Duodenal mucosa (tissue), 2 donors: ENCODE measurements around the gene CHAT.

Experiments used
- H3K27ac ChIP-seq: one replicate; pipeline ENCODE4 v1.7.0; 2013; ENCODE audit warnings: low read depth, low read length
- H3K27me3 ChIP-seq, 2 donors: one replicate each; pipeline ENCODE4 v1.7.0; 2013; ENCODE audit warnings: low read length in 2 of 2, control low read depth in 1 of 2; ENCODE audit not compliant: insufficient read depth in 2 of 2, control insufficient read depth in 1 of 2
- H3K36me3 ChIP-seq, 2 donors: one replicate each; pipeline ENCODE4 v1.7.0; 2013; ENCODE audit warnings: low read length in 2 of 2, control low read depth in 1 of 2; ENCODE audit not compliant: insufficient read depth in 2 of 2, control insufficient read depth in 1 of 2
- H3K4me1 ChIP-seq, 2 donors: one replicate each; pipeline ENCODE4 v1.7.0; 2013; ENCODE audit warnings: low read length in 2 of 2, control low read depth in 1 of 2; ENCODE audit not compliant: insufficient read depth in 2 of 2, control insufficient read depth in 1 of 2
- H3K4me3 ChIP-seq, 2 donors: one replicate each; pipeline ENCODE4 v1.7.0; 2013; ENCODE audit warnings: low read length in 2 of 2, low read depth in 1 of 2
- H3K9ac ChIP-seq, 2 donors: one replicate each; pipeline ENCODE4 v1.7.0; 2013; ENCODE audit warnings: low read length in 2 of 2, low read depth in 1 of 2
- H3K9me3 ChIP-seq, 2 donors: one replicate each; pipeline ENCODE4 v1.7.0; 2013; ENCODE audit warnings: low read length in 2 of 2, control low read depth in 1 of 2; ENCODE audit not compliant: control insufficient read depth in 1 of 2

The CHAT gene

GRCh38 chr10:49707585-49707984, 93.7 kb downstream of the CHAT start:
- Histone ChIP-seq H3K4me1 (no peaks in the 10 kb centered on the region), H3K36me3 (no peaks in the 10 kb centered on the region), H3K27ac (no peak overlapping the region), H3K9ac (no peak overlapping the region), H3K9me3 (no peaks in the 10 kb centered on the region), H3K27me3 (peaks cover 0 to 3% of the 10 kb centered on the region in 2 donors), H3K4me3 (no peak overlapping the region)

DNA sequence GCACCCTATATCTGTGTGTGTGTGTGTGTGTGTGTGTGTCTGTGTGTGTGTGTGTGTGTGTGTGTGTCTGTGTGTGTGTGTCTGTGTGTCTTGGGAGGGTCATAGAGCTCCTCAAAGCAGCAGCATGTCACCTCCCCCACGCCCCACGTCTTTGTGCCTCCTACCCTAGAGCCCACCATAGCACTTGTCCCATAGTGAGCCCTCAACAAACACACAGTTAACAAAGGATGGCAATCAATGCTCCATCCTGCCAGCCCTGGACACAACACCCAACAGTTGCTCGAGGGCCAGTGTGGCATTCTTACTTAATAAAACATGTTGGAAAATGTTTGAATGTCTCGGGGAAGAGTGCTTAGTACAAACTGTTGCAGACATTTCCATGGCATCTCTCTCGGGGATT, 96.1 kb downstream of the CHAT start:
- Histone ChIP-seq H3K9ac (no peak overlapping the region), H3K4me3 (no peak overlapping the region), H3K27me3 (peaks cover 0 to 3% of the 10 kb centered on the region in 2 donors)

GRCh38 chr10:49710966-49711365, 97.1 kb downstream of the CHAT start:
- peaks cover 0 to 3% of the 10 kb centered on the region in 2 donors for H3K27me3 ChIP-seq
- H3K27ac ChIP-seq = no peak overlapping the region
- no peaks in the 10 kb centered on the region for H3K36me3 ChIP-seq
- H3K4me1 ChIP-seq = no peaks in the 10 kb centered on the region
- no peak overlapping the region for H3K9ac ChIP-seq
- H3K4me3 ChIP-seq = no peak overlapping the region
- no peaks in the 10 kb centered on the region for H3K9me3 ChIP-seq

More for the DNA sequence above, 96.1 kb downstream of the CHAT start:
- no peaks in the 10 kb centered on the region for H3K4me1 ChIP-seq
- no peak overlapping the region for H3K27ac ChIP-seq
- H3K9me3 ChIP-seq = no peaks in the 10 kb centered on the region
- H3K36me3 ChIP-seq = no peaks in the 10 kb centered on the region

DNA sequence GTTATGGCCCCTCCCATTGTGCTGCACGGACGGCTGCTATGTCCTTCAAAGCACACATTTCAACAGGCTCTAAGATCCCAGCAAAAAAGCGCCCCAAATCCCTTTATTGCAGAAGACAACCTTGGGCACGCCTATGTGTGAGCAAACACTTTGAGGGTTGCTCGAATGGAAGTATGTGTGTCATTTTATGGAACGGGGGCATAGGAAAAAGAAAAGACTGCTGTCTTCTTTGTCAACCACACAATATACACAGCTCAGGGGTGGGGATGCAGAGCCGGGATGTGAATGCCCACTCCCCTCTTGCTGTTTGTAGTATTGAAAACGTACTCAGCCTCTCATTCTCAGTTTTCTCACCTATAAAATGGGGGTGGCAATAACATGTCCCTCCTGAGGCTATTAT, 97.6 kb downstream of the CHAT start:
- Histone ChIP-seq H3K27me3 (peaks cover 0 to 3% of the 10 kb centered on the region in 2 donors), H3K27ac (no peak overlapping the region), H3K36me3 (no peaks in the 10 kb centered on the region), H3K9me3 (no peaks in the 10 kb centered on the region), H3K4me1 (no peaks in the 10 kb centered on the region), H3K4me3 (no peak overlapping the region), H3K9ac (no peak overlapping the region)

GRCh38 chr10:49713266-49713665, 99.4 kb downstream of the CHAT start:
- H3K9ac ChIP-seq = no peak overlapping the region
- no peaks in the 10 kb centered on the region for H3K9me3 ChIP-seq
- H3K4me3 ChIP-seq = no peak overlapping the region
- H3K36me3 ChIP-seq = no peaks in the 10 kb centered on the region
- H3K27me3 ChIP-seq = peaks cover 0 to 3% of the 10 kb centered on the region in 2 donors
- H3K27ac ChIP-seq = no peak overlapping the region
- no peaks in the 10 kb centered on the region for H3K4me1 ChIP-seq
